GM18868 (cell line): ENCODE data around the gene MRPS25.
"Not testable (repeated sequence)": the region's sequence is repeated elsewhere in the genome, so short reads cannot be mapped to it uniquely, and the experiment has no call there.

ENCODE experiments used
- ATAC-seq: cut with Tn5 transposase; IDR thresholded peaks from one replicate; pipeline ENCODE4 v1.9.1; 2021; ENCODE audit warnings: mild to moderate bottlenecking, moderate library complexity; ENCODE audit not compliant: unreplicated experiment

MRPS25 gene

GRCh38 chr3:15044326-15044725 is 20.8 kb downstream of the MRPS25 start:
- no peak for ATAC-seq

GRCh38 chr3:15043408-15044171 is 21.5 kb downstream of the MRPS25 start:
- no peak for ATAC-seq

GRCh38 chr3:15042936-15043335 is 22.2 kb downstream of the MRPS25 start:
- ATAC-seq: no peak

GRCh38 chr3:15041950-15042349 is 23.2 kb downstream of the MRPS25 start:
- ATAC-seq: no peak

- ATAC-seq: no peak
These were observed 24.3 kb downstream of the MRPS25 start for GRCh38 chr3:15040844-15041243.

GRCh38 chr3:15038306-15038705 is 26.8 kb downstream of the MRPS25 start:
- no peak for ATAC-seq

- ATAC-seq: no peak
These were observed 32.0 kb downstream of the MRPS25 start for GRCh38 chr3:15033103-15033502.

- ATAC-seq: no peak
These were observed 32.5 kb downstream of the MRPS25 start for GRCh38 chr3:15032650-15033049.

- no peak for ATAC-seq
These were observed 35.5 kb downstream of the MRPS25 start for GRCh38 chr3:15029625-15030024.

- no peak for ATAC-seq
These were observed 41.4 kb downstream of the MRPS25 start for GRCh38 chr3:15023719-15024118.

GRCh38 chr3:15023249-15023648 is 41.9 kb downstream of the MRPS25 start:
- ATAC-seq: no peak

GRCh38 chr3:15017191-15017590 is 47.9 kb downstream of the MRPS25 start:
- ATAC-seq: no peak

GRCh38 chr3:15015456-15015855 is 49.7 kb downstream of the MRPS25 start:
- no peak for ATAC-seq

GRCh38 chr3:15014606-15015328 is 50.3 kb downstream of the MRPS25 start:
- ATAC-seq: no peak

- no peak for ATAC-seq
These were observed 53.9 kb downstream of the MRPS25 start for GRCh38 chr3:15011174-15011573.

GRCh38 chr3:15010664-15011063 is 54.5 kb downstream of the MRPS25 start:
- ATAC-seq: no peak

GRCh38 chr3:15009167-15009566 is 55.9 kb downstream of the MRPS25 start:
- no peak for ATAC-seq

GRCh38 chr3:15007681-15008141 is 57.4 kb downstream of the MRPS25 start:
- no peak for ATAC-seq

GRCh38 chr3:14999182-14999581 is 65.9 kb downstream of the MRPS25 start:
- not testable (repeated sequence) for ATAC-seq
